ENCODE results near the gene KCND3. TPM values are rescaled to one million over a fixed set of nuclear protein-coding genes. Genes with fewer than 3 reads are reported as not detected.

KCND3 gene
- total RNA-seq, 1 donor from 2014 or later, result 0.43 TPM

- DNase-seq (ENCODE audit: low read depth), result no peak
- TF ChIP-seq EZH2 (IDR thresholded peaks at IDR 0.05; ENCODE audit: insufficient read depth, low read length), result no peak
- no peak for TF ChIP-seq CTCF (IDR thresholded peaks at IDR 0.05; ENCODE audit: insufficient read depth, low read depth, low read length)
- no peak for FAIRE-seq
- H3K4me3 Mint-ChIP-seq (ENCODE audit: unreplicated experiment), result no peak overlapping the region
- H4K20me1 ChIP-seq (ENCODE audit: insufficient read depth, low read length), result no peaks in the 10 kb centered on the region
- H3K9me3 Mint-ChIP-seq (ENCODE audit: unreplicated experiment), result no peaks in the 10 kb centered on the region
- no peaks in the 10 kb centered on the region for H3K79me2 ChIP-seq (ENCODE audit: insufficient read depth, low read length)
- no peak overlapping the region for H3K27ac Mint-ChIP-seq (ENCODE audit: unreplicated experiment)
- no peak overlapping the region for H3K4me3 ChIP-seq (ENCODE audit: insufficient read depth, low read depth, low read length)
- H3K9ac ChIP-seq (ENCODE audit: low read length), result no peak overlapping the region
- H3K4me2 ChIP-seq (ENCODE audit: low read length), result no peak overlapping the region
- peaks cover 12% of the 10 kb centered on the region for H3K27me3 Mint-ChIP-seq (ENCODE audit: low read depth, unreplicated experiment)
- H3K36me3 ChIP-seq (ENCODE audit: insufficient read depth, low read length), result no peaks in the 10 kb centered on the region
- H3K36me3 Mint-ChIP-seq (ENCODE audit: low read depth, unreplicated experiment), result no peaks in the 10 kb centered on the region
- no peaks in the 10 kb centered on the region for H3K9me3 ChIP-seq (ENCODE audit: insufficient read depth, low read depth, low read length)
- H3K27me3 ChIP-seq (ENCODE audit: insufficient read depth, low read length), result peaks cover 2% of the 10 kb centered on the region
- H3K4me1 Mint-ChIP-seq (ENCODE audit: low read depth, unreplicated experiment), result no peaks in the 10 kb centered on the region
- H2AFZ ChIP-seq (ENCODE audit: low read depth, low read length), result no peak overlapping the region
- no peaks in the 10 kb centered on the region for H3K4me1 ChIP-seq (ENCODE audit: insufficient read depth, low read length)
- H3K27ac ChIP-seq (ENCODE audit: low read depth, low read length), result no peak overlapping the region
Observed at GRCh38 chr1:111911776-111912515, 77.5 kb downstream of the KCND3 start.

GRCh38 chr1:111911061-111911460 lies 78.4 kb downstream of the KCND3 start:
- Mint-ChIP-seq H3K9me3 (ENCODE audit: unreplicated experiment) (no peaks in the 10 kb centered on the region), H3K4me3 (ENCODE audit: unreplicated experiment) (no peak overlapping the region), H3K36me3 (ENCODE audit: low read depth, unreplicated experiment) (no peaks in the 10 kb centered on the region), H3K27me3 (ENCODE audit: low read depth, unreplicated experiment) (peaks cover 15% of the 10 kb centered on the region), H3K4me1 (ENCODE audit: low read depth, unreplicated experiment) (no peaks in the 10 kb centered on the region), H3K27ac (ENCODE audit: unreplicated experiment) (no peak overlapping the region)
- Histone ChIP-seq H3K4me1 (ENCODE audit: insufficient read depth, low read length) (no peaks in the 10 kb centered on the region), H3K79me2 (ENCODE audit: insufficient read depth, low read length) (no peaks in the 10 kb centered on the region), H3K4me3 (ENCODE audit: insufficient read depth, low read depth, low read length) (no peak overlapping the region), H3K9me3 (ENCODE audit: insufficient read depth, low read depth, low read length) (no peaks in the 10 kb centered on the region), H4K20me1 (ENCODE audit: insufficient read depth, low read length) (no peaks in the 10 kb centered on the region), H3K4me2 (ENCODE audit: low read length) (no peak overlapping the region), H3K27me3 (ENCODE audit: insufficient read depth, low read length) (peaks cover 2% of the 10 kb centered on the region), H3K36me3 (ENCODE audit: insufficient read depth, low read length) (no peaks in the 10 kb centered on the region), H3K27ac (ENCODE audit: low read depth, low read length) (no peak overlapping the region), H2AFZ (ENCODE audit: low read depth, low read length) (no peak overlapping the region), H3K9ac (ENCODE audit: low read length) (no peak overlapping the region)
- no peak for DNase-seq (ENCODE audit: low read depth)
- no peak for TF ChIP-seq EZH2 (IDR thresholded peaks at IDR 0.05; ENCODE audit: insufficient read depth, low read length)
- TF ChIP-seq CTCF (IDR thresholded peaks at IDR 0.05; ENCODE audit: insufficient read depth, low read depth, low read length), result no peak
- no peak for FAIRE-seq

- Histone ChIP-seq H3K79me2 (ENCODE audit: insufficient read depth, low read length) (no peaks in the 10 kb centered on the region), H4K20me1 (ENCODE audit: insufficient read depth, low read length) (no peaks in the 10 kb centered on the region), H3K9me3 (ENCODE audit: insufficient read depth, low read depth, low read length) (no peaks in the 10 kb centered on the region), H3K27ac (ENCODE audit: low read depth, low read length) (no peak overlapping the region), H3K4me1 (ENCODE audit: insufficient read depth, low read length) (no peaks in the 10 kb centered on the region), H3K9ac (ENCODE audit: low read length) (no peak overlapping the region), H3K4me3 (ENCODE audit: insufficient read depth, low read depth, low read length) (no peak overlapping the region), H2AFZ (ENCODE audit: low read depth, low read length) (no peak overlapping the region), H3K4me2 (ENCODE audit: low read length) (no peak overlapping the region), H3K36me3 (ENCODE audit: insufficient read depth, low read length) (no peaks in the 10 kb centered on the region), H3K27me3 (ENCODE audit: insufficient read depth, low read length) (peaks cover 2% of the 10 kb centered on the region)
- Mint-ChIP-seq H3K4me1 (ENCODE audit: low read depth, unreplicated experiment) (peaks cover 9% of the 10 kb centered on the region), H3K9me3 (ENCODE audit: unreplicated experiment) (no peaks in the 10 kb centered on the region), H3K36me3 (ENCODE audit: low read depth, unreplicated experiment) (no peaks in the 10 kb centered on the region), H3K27ac (ENCODE audit: unreplicated experiment) (no peak overlapping the region), H3K27me3 (ENCODE audit: low read depth, unreplicated experiment) (peaks cover 21% of the 10 kb centered on the region), H3K4me3 (ENCODE audit: unreplicated experiment) (no peak overlapping the region)
- no peak for TF ChIP-seq CTCF (IDR thresholded peaks at IDR 0.05; ENCODE audit: insufficient read depth, low read depth, low read length)
- no peak for TF ChIP-seq EZH2 (IDR thresholded peaks at IDR 0.05; ENCODE audit: insufficient read depth, low read length)
- DNase-seq (ENCODE audit: low read depth), result no peak
- no peak for FAIRE-seq
Observed at GRCh38 chr1:111909030-111909429, 80.4 kb downstream of the KCND3 start.

All from astrocyte (in vitro differentiated cells and primary cell).